Muscle of leg (tissue), 11 donors: ENCODE data around the gene ST6GALNAC4. TPM values are rescaled to one million over a fixed set of nuclear protein-coding genes. Genes with fewer than 3 reads are reported as not detected.

Source experiments
- DNase-seq: peaks from one replicate; pipeline ENCODE4 v3.0.0; 2013
- H3K27ac ChIP-seq: one replicate; pipeline ENCODE4 v1.5.1; 2013; ENCODE audit warnings: mild to moderate bottlenecking, low read length, control low read depth
- H3K27me3 ChIP-seq: one replicate; pipeline ENCODE4 v1.6.1; 2013; ENCODE audit warnings: low read length; ENCODE audit not compliant: control insufficient read depth, insufficient read depth
- H3K36me3 ChIP-seq: one replicate; pipeline ENCODE4 v1.6.1; 2013; ENCODE audit warnings: low read length; ENCODE audit not compliant: control insufficient read depth, insufficient read depth
- H3K4me1 ChIP-seq: one replicate; pipeline ENCODE4 v1.6.1; 2013; ENCODE audit warnings: low read length; ENCODE audit not compliant: control insufficient read depth, insufficient read depth
- H3K4me3 ChIP-seq: one replicate; pipeline ENCODE4 v1.5.1; 2013; ENCODE audit warnings: low read length, control low read depth
- H3K9me3 ChIP-seq: replicated peaks from 2 replicates; pipeline ENCODE4 v1.6.1; 2013; ENCODE audit warnings: low read depth, low read length; ENCODE audit not compliant: control insufficient read depth
- WGBS: methylation state at CpG from one replicate; pipeline ENCODE4 v1.1.5; 2013; ENCODE audit warnings: missing lambda C conversion rate; ENCODE audit not compliant: insufficient coverage; 5-methylcytosine and 5-hydroxymethylcytosine counted together
- polyA plus RNA-seq, 8 donors: library from polyadenylated mRNA; unstranded; fragments of 120-200 nt; gene quantifications; one replicate each; pipeline versions ENCODE4 v1.2.1 to v1.2.3, GENCODE V29; 2013; ENCODE audit warnings: inconsistent platforms in 1 of 8, low replicate concordance in 1 of 8; ENCODE audit not compliant: insufficient read length in 8 of 8, insufficient read depth in 1 of 8
- total RNA-seq: library from RNA; stranded (reverse); fragments of 120-200 nt; gene quantifications from one replicate; pipeline ENCODE4 v1.2.4, GENCODE V29; 2013

Gene ST6GALNAC4
- total and polyA plus RNA-seq, 9 donors = 21.0 to 41.0 (median 28.4) TPM

DNA sequence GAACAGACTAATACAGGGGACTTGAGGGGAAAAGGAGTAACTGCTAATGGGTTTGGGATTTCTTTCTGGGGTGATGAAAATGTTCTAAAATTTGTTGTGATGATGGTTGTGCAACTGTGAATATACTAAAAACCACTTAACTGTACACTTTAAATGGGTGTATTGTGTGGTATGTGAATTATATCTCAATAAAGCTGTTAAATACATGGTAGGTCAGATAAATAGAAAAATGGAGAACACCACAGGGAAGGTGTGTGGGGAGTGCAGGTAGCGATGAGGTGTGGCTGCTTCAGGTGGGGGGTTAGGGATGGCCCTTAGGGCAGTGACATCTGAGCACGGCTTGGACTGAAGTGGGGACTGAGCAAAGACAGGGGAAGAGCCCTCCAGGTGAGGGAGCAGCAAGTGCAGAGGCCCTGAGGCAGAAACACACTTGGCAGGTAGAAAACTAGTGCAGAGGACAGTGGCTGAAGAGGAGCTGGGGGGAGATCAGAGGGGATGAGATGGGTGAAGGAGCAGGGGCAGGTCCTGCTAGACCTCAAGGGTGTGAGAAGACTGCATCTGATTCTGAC is 43.1 kb upstream of the ST6GALNAC4 start:
- peaks cover 41% of the 10 kb centered on the region for H3K4me1 ChIP-seq
- WGBS = 93% methylated on average over 2 of the region's 2 CpGs
- H3K9me3 ChIP-seq = peaks cover 2% of the 10 kb centered on the region
- no peak overlapping the region for H3K4me3 ChIP-seq
- no peaks in the 10 kb centered on the region for H3K27me3 ChIP-seq
- H3K36me3 ChIP-seq = no peaks in the 10 kb centered on the region
- no peak for DNase-seq
- H3K27ac ChIP-seq = no peak overlapping the region

GRCh38 chr9:127959398-127959797 is 42.6 kb upstream of the ST6GALNAC4 start:
- Histone ChIP-seq H3K4me1 (peaks cover 41% of the 10 kb centered on the region), H3K9me3 (peaks cover 2% of the 10 kb centered on the region)
- WGBS = no CpG with 5 or more reads among the region's 4 CpGs

GRCh38 chr9:127958728-127959127 is 41.9 kb upstream of the ST6GALNAC4 start:
- Histone ChIP-seq H3K9me3 (peaks cover 2% of the 10 kb centered on the region), H3K4me1 (peaks cover 35% of the 10 kb centered on the region), H3K36me3 (no peaks in the 10 kb centered on the region), H3K27me3 (no peaks in the 10 kb centered on the region), H3K27ac (no peak overlapping the region), H3K4me3 (no peak overlapping the region)
- no CpG with 5 or more reads among the region's 1 CpG for WGBS
- no peak for DNase-seq

More at GRCh38 chr9:127959398-127959797, 42.6 kb upstream of the ST6GALNAC4 start:
- Histone ChIP-seq H3K27ac (no peak overlapping the region), H3K4me3 (no peak overlapping the region), H3K27me3 (no peaks in the 10 kb centered on the region), H3K36me3 (no peaks in the 10 kb centered on the region)
- DNase-seq = no peak

- 60% methylated on average over 11 of the region's 12 CpGs for WGBS
- DNase-seq = peak; percentile 73
- H3K36me3 ChIP-seq = no peaks in the 10 kb centered on the region
- no peak overlapping the region for H3K4me3 ChIP-seq
- peaks cover 2% of the 10 kb centered on the region for H3K9me3 ChIP-seq
- peaks cover 24% of the 10 kb centered on the region for H3K4me1 ChIP-seq
- H3K27me3 ChIP-seq = no peaks in the 10 kb centered on the region
- peak overlapping the region; percentile 51 for H3K27ac ChIP-seq
These were observed 38.6 kb upstream of the ST6GALNAC4 start for GRCh38 chr9:127955294-127956015.

DNA sequence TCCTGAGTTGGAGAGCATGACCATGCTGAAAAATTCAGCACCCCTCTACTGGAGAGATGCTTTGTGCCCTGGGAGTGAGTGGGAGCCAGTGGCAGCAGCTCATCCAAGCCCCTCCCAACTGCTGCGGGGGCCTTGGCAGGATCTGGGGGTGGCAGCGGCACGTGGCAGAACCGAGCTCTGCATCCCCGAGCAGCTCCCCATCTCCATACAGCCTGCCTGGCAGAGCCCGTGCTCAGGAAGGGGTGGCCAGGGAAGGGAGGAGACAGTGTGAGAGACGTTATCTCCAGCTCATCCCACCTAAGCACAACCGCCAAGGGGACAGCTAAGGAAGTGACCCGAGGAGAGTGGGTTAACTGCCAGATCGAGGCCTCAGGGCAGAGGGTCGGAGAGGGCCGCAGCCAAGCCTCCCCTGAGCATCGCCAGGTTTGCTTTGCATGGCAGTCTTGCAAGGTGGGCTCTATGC is 38.0 kb upstream of the ST6GALNAC4 start:
- H3K36me3 ChIP-seq = peaks cover 6% of the 10 kb centered on the region
- H3K4me1 ChIP-seq = peaks cover 24% of the 10 kb centered on the region
- DNase-seq = no peak
- H3K9me3 ChIP-seq = peaks cover 2% of the 10 kb centered on the region
- no peak overlapping the region for H3K4me3 ChIP-seq
- WGBS = 65% methylated on average over 6 of the region's 13 CpGs
- no peaks in the 10 kb centered on the region for H3K27me3 ChIP-seq
- H3K27ac ChIP-seq = peak overlapping the region; percentile 51

GRCh38 chr9:127953768-127954505 is 37.1 kb upstream of the ST6GALNAC4 start:
- H3K4me1 ChIP-seq = peaks cover 30% of the 10 kb centered on the region
- H3K27ac ChIP-seq = no peak overlapping the region
- H3K4me3 ChIP-seq = no peak overlapping the region
- no peak for DNase-seq
- peaks cover 12% of the 10 kb centered on the region for H3K36me3 ChIP-seq
- WGBS = 91% methylated on average over 9 of the region's 17 CpGs
- H3K9me3 ChIP-seq = peaks cover 2% of the 10 kb centered on the region
- H3K27me3 ChIP-seq = no peaks in the 10 kb centered on the region

- peaks cover 30% of the 10 kb centered on the region for H3K4me1 ChIP-seq
- peaks cover 2% of the 10 kb centered on the region for H3K9me3 ChIP-seq
- whole genome bisulfite sequencing = no CpG with 5 or more reads among the region's 1 CpG
- H3K36me3 ChIP-seq = peaks cover 12% of the 10 kb centered on the region
- H3K27ac ChIP-seq = no peak overlapping the region
- no peak for DNase-seq
- H3K4me3 ChIP-seq = no peak overlapping the region
- no peaks in the 10 kb centered on the region for H3K27me3 ChIP-seq
These were observed 36.3 kb upstream of the ST6GALNAC4 start for GRCh38 chr9:127953154-127953553.

DNA sequence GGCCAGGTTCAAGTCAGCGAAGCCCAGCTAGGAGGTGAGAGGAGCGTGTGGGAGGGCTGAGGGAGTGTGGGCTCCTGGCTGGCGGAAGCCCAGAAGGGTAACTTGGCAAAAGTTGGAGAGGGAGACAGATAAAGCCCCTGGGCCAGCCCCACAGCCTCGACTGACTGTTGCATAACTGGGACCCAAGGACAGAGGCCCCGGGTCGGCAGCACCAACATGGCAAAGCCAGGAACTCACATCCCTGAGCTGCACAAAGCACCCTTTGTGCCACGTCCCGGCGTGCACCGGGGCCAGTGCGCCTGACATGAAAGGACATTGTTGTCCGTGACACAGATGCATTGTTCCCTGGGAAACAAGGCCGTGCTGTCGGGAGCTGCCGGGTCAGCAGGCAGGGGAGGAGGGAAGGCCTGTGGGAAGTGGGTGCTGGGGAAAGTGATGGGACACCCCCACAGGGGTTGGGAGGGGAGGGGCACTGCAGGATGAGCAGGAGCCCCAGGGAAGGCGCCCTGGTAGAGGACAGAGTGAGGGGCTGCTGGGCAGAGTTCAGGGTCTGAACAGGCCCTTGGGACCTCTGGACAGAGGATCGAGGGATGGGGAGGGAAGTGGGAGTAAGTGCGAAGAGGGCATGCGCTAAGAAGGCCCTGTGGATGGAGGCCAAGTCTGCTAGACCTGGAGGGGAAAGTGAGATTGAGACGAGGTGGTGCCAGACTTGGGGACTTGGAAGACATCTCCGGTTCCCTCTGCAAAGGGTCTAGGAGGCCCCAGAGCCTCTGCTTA is 33.9 kb upstream of the ST6GALNAC4 start:
- DNase-seq = no peak
- Histone ChIP-seq H3K4me1 (peaks cover 42% of the 10 kb centered on the region), H3K27me3 (no peaks in the 10 kb centered on the region), H3K9me3 (no peaks in the 10 kb centered on the region), H3K27ac (no peak overlapping the region), H3K36me3 (peaks cover 27% of the 10 kb centered on the region), H3K4me3 (no peak overlapping the region)
- 73% methylated on average over 19 of the region's 21 CpGs for WGBS

GRCh38 chr9:127949827-127950512 is 33.1 kb upstream of the ST6GALNAC4 start:
- 77% methylated on average over 14 of the region's 17 CpGs for WGBS
- Histone ChIP-seq H3K9me3 (no peaks in the 10 kb centered on the region), H3K36me3 (peaks cover 34% of the 10 kb centered on the region), H3K4me3 (no peak overlapping the region), H3K27ac (no peak overlapping the region), H3K27me3 (no peaks in the 10 kb centered on the region), H3K4me1 (peaks cover 35% of the 10 kb centered on the region)
- no peak for DNase-seq
